Measurements from ENCODE around the gene PPP1R9B.
A peak's percentile ranks its signal among the peaks of the same experiment; 100 is the strongest.

PPP1R9B gene

GRCh38 chr17:50123649-50124349, 26.7 kb downstream of the PPP1R9B start:
- no peak for DNase-seq (ENCODE audit: low spot score)

GRCh38 chr17:50122945-50123344, 27.5 kb downstream of the PPP1R9B start:
- DNase-seq (ENCODE audit: low spot score): no peak

DNA sequence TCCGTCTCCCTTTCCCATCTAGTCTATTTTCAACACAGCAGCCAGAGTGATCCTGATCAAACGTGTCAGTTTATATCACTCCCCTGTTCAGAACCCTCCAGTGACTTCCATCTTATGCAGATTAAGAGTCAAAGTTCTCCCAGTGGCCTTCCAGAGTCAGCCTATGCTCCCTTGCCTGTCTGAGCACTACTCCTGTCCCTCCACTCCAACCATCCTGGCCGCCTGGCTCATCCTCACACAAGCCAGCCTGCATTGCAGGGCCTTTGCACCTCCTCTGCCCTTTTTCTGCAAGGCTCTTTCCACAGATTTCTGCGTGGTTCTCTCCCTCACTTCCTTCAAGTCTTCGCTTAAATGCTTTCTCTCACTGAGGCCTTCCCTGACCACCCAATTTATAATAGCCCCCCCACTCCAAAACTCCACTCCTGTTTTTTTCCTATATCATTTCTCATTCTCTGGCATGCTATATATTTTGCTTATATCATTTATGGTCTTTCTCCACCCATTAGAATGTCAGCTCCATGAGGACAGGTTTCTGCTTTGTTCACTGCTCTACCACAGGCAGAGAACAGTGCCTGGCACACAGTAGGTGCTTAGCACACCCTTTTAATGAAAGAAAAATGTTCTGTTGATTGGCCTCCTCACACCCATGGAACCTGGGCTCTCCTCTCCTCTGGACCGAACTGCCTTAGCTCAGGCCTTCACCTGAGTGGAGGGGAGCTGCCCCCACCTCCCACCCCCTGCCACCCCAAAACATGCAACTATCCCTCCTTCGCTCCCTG, 29.8 kb downstream of the PPP1R9B start:
- DNase-seq (ENCODE audit: low spot score): no peak

- DNase-seq (ENCODE audit: low spot score): no peak
These were observed 31.7 kb downstream of the PPP1R9B start for GRCh38 chr17:50118828-50119218.

DNA sequence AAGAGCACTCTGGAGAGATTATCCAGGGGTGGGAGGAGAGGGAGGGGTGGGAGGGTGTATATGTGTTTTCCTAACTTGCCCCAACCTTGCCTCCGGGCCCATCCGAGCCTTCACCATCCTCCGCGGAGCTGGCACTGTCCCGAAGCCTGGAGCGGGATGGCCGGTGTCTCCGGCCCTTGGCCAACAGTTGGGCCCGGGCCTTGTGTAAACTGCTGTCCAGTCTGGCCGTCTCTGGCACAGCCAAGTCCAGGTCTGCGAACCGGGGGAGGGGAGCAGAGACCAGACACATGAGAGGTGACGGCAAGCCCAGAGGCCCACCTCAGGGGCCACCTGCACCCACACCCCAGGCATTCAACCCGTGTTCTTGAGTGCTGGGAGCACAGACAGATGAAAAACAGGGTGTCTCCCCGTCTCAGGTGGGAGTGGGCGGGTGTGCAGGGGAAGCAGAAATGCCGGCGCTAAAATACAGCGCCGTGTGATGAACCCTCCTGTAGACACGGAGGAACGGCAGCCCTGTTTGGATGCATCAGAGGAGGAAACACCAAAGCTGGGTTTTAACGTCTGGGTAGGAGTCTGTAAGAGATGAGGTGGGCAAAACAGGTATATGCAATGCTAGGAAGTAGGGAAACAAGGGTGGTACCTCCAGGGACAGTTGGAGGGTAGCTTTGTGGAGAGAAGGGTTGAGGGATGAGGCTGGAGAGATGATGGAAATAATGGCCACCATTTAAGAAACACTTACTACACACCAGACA, 32.2 kb downstream of the PPP1R9B start:
- no peak for DNase-seq (ENCODE audit: low spot score)

DNA sequence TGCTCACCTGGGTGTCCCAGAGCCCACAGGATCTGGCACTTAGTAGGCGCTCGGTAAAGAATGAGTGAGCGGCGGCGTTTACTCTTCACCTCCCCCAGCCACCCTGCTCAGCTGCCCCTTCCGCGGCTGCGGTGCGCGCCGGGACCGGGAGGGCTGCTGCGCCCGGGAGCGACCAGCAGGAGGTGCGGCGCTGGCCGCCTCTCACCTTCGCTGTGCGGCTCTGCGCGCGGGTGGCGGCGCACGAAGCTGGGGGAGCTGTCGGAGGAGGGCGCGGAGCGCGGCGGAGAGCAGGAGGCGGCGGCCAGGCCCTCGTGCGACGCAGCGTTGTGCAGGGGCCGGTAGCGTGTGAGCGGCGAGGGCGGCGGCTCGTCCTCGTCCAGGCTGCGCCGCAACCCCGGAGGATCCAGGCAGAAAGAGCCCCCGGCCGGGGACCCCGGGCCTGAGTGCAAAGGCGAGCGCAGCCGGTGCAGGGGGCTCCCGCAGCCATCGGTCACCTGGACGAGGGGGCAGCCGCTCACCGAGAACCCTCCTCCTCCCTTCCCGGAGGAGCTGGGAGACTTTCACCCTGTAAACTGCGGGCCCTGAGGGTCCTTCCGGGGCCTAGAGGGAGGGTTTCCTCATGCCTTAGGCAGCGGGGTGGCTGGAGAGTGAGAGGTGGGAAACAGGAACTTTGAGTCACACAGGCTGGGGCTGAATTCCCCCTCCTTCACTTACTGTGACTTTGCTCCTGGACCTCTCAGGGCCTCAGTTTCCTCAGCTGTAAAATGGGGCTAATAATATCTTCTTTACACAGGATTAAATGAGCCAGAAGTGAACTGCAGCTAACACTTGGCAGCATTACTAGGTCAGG, 33.0 kb downstream of the PPP1R9B start:
- DNase-seq (ENCODE audit: low spot score): peak; percentile 69

- DNase-seq (ENCODE audit: low spot score): no peak
These were observed 34.7 kb downstream of the PPP1R9B start for GRCh38 chr17:50115756-50116155.

DNA sequence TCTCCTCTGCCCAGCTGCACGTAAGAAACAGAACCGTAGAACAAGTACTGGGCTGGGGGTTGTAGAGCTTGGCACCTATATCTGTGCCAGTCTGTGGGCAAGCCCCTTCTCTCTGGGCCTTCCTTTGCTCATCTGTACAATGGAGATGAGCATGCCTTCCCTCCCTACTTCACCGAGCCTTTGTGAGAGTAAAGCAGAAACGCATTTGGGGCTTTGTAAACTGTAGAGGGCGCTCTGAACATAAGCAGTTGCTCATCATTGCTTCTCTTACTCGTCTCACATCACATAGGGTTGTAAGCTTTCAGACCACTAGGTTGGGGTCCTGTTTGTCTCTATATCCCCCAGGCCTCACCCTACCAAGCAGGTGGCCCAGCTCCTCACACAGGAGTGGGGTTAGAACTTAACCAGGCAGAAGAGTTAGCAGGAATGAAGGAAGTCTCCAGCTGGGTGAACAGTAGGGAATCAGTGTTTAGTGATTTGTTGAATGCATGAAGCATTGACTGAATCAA, 35.6 kb downstream of the PPP1R9B start:
- DNase-seq (ENCODE audit: low spot score): peak; percentile 41

- DNase-seq (ENCODE audit: low spot score): no peak
These were observed 36.1 kb downstream of the PPP1R9B start for GRCh38 chr17:50114401-50114800.

- no peak for DNase-seq (ENCODE audit: low spot score)
These were observed 36.7 kb downstream of the PPP1R9B start for GRCh38 chr17:50113624-50114320.

DNA sequence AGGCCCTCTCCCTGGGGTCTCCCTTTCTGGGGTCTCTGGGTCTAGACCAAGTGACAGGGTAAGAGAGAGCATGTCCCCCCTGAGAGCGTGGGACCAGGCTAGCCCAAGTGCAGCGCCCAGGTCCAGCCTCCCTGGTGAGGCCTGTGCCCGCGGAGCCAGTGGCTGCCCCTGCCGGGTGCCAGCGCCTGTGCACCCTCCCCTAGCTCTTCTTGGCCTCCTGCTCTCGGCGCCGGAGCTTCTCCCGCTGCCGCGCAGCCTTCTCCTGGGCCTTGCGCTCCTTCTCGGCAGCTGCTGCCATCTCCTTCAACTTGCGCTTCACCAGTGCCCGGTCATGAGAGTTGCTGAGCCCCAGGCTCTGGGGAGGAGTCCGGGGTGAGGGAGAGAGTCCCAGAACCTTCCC, 37.8 kb downstream of the PPP1R9B start:
- no peak for DNase-seq (ENCODE audit: low spot score)

GRCh38 chr17:50111673-50112655, 38.5 kb downstream of the PPP1R9B start:
- no peak for DNase-seq (ENCODE audit: low spot score)

- no peak for DNase-seq (ENCODE audit: low spot score)
These were observed 39.7 kb downstream of the PPP1R9B start for GRCh38 chr17:50110591-50111349.

GRCh38 chr17:50109785-50110184, 40.7 kb downstream of the PPP1R9B start:
- no peak for DNase-seq (ENCODE audit: low spot score)

DNA sequence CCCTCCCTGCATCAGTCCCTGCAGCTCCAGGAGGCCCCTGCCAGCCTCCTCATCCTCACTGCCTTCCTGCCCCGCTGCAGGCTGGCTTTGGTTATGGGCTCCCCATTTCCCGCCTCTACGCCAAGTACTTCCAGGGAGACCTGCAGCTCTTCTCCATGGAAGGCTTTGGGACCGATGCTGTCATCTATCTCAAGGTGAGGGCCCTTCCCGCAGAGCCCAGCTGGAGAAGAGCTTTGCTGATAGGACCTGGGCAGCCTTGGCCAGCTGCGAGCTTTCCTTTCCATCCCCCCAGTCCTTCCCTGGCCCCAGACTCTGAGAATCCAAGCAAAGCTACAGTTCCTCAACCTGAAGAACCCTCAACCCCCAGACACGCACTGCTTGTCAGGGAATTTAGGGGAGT, 41.3 kb downstream of the PPP1R9B start:
- no peak for DNase-seq (ENCODE audit: low spot score)

DNA sequence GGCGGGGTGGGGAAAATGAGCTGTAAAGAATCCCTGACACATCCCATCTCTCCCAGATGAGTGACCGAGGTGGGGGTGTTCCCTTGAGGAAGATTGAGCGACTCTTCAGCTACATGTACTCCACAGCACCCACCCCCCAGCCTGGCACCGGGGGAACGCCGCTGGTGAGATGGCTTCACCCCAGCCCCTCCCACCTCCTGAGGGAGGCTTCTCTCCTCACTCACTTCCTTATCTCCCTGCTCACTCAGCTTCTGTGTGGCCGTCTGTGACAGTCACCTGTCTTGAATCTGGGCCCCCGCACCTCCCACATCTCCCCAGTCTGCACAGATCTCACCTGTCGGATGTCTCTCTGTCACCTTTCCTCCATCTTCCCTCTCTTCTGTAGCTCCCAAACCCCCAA, 41.9 kb downstream of the PPP1R9B start:
- DNase-seq (ENCODE audit: low spot score): no peak

- DNase-seq (ENCODE audit: low spot score): no peak
These were observed 42.6 kb downstream of the PPP1R9B start for GRCh38 chr17:50107790-50108414.

- DNase-seq (ENCODE audit: low spot score): no peak
These were observed 43.9 kb downstream of the PPP1R9B start for GRCh38 chr17:50106393-50107131.
